Hematopoietic multipotent progenitor cell treated with erythropoietin and hydrocortisone succinate and interleukin-3 and kit ligand, for 4 days (in vitro differentiated cells): ENCODE results near the gene PCMT1.
"Not testable (repeated sequence)": the region's sequence is repeated elsewhere in the genome, so short reads cannot be mapped to it uniquely, and the experiment has no call there.

Source experiments
- DNase-seq: peaks from one replicate; pipeline ENCODE4 v3.0.0-alpha.2; 2015

PCMT1 gene

GRCh38 chr6:149749594-149750135 lies at the start of gene PCMT1:
Gene PCMT1 (plus strand): TSS chr6:149749741. CDS start chr6:149749902, 161 bp downstream.
- peak; percentile 97 for DNase-seq

GRCh38 chr6:149701714-149702113 lies 47.8 kb upstream of the PCMT1 start:
- no peak for DNase-seq

- peak; percentile 44 for DNase-seq
Measured at GRCh38 chr6:149711711-149712110, 37.8 kb upstream of the PCMT1 start.

- DNase-seq, result no peak
Measured at GRCh38 chr6:149714442-149714841, 35.1 kb upstream of the PCMT1 start.

- peak; percentile 52 for DNase-seq
Measured at GRCh38 chr6:149716181-149716963, 33.2 kb upstream of the PCMT1 start.

GRCh38 chr6:149717255-149717587 lies 32.3 kb upstream of the PCMT1 start:
- DNase-seq, result no peak

- DNase-seq, result peak; percentile 95
Measured at GRCh38 chr6:149717588-149718458, 31.7 kb upstream of the PCMT1 start, which contains the start of gene LATS1. Gene LATS1 (minus strand): TSS chr6:149718101. CDS start chr6:149702126, 15,975 bp downstream.

GRCh38 chr6:149719531-149719930 lies 30.0 kb upstream of the PCMT1 start:
- DNase-seq, result no peak

- no peak for DNase-seq
Measured at GRCh38 chr6:149723262-149723661, 26.3 kb upstream of the PCMT1 start.

- DNase-seq, result peak; percentile 94
Measured at GRCh38 chr6:149723771-149724417, 25.6 kb upstream of the PCMT1 start.

GRCh38 chr6:149725785-149726184 lies 23.8 kb upstream of the PCMT1 start:
- no peak for DNase-seq

- DNase-seq, result peak; percentile 91
Measured at GRCh38 chr6:149727793-149728498, 21.6 kb upstream of the PCMT1 start.

GRCh38 chr6:149728499-149729234 lies 20.9 kb upstream of the PCMT1 start:
- DNase-seq, result peak; percentile 96

- no peak for DNase-seq
Measured at GRCh38 chr6:149729824-149730223, 19.7 kb upstream of the PCMT1 start.

- no peak for DNase-seq
Measured at GRCh38 chr6:149733089-149733720, 16.3 kb upstream of the PCMT1 start.

GRCh38 chr6:149734915-149735314 lies 14.6 kb upstream of the PCMT1 start:
- DNase-seq, result no peak

GRCh38 chr6:149745252-149745651 lies 4.3 kb upstream of the PCMT1 start:
- not testable (repeated sequence) for DNase-seq

- DNase-seq, result peak; percentile 98
Measured at GRCh38 chr6:149746147-149746946, 3.2 kb upstream of the PCMT1 start, which contains the start of gene NUP43. Gene NUP43 (minus strand): TSS chr6:149746529. CDS start chr6:149746495, 34 bp downstream.

GRCh38 chr6:149749082-149749593 lies 403 bp upstream of the PCMT1 start:
- DNase-seq, result not testable (repeated sequence)

- peak; percentile 83 for DNase-seq
Measured at GRCh38 chr6:149750136-149750609, 632 bp downstream of the PCMT1 start.
